ENCODE results near the gene PRRT4. TPM values are rescaled to one million over a fixed set of nuclear protein-coding genes. Genes with fewer than 3 reads are reported as not detected.

PRRT4 gene
- total RNA-seq, 1 experiment from 2014 or later = 0.26 TPM

DNA sequence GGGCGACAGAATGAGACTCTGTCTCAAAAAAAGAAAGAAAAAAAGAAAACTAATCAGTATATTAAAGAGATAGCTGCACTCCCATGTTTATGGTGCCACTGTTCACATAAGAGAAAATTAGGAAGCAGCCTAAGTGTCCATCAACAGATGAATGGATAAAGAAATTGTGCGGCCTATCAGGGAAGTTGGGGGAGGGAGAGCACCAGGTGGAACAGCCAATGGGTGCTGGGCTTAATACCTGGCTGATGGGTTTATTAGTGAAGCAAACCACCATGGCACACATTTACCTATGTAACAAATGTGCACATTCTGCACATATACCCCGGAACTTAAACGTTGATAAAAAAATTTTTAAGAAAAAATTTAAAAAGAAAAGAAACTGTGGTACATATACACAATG is 9.0 kb upstream of the PRRT4 start:
- ChIA-PET POLR2A (ENCODE audit: unreplicated experiment) (no interaction called here), CTCF (no interaction called here)
- BruUV-seq (replicated peaks) = no TSS peak
- no peak for DNase-seq
- Histone ChIP-seq H4K20me1 (ENCODE audit: insufficient read depth) (no peaks in the 10 kb centered on the region), H3K36me3 (ENCODE audit: low read depth) (no peaks in the 10 kb centered on the region), H3K9me3 (ENCODE audit: insufficient read depth, low read depth) (no peaks in the 10 kb centered on the region), H3K27ac (no peak overlapping the region), H3K79me2 (ENCODE audit: low read depth) (no peaks in the 10 kb centered on the region), H3K9me2 (ENCODE audit: insufficient read depth) (no peaks in the 10 kb centered on the region), H3F3A (ENCODE audit: insufficient read depth, low read depth) (no peaks in the 10 kb centered on the region), H2AFZ (no peak overlapping the region), H3K27me3 (ENCODE audit: insufficient read depth, low read depth) (no peaks in the 10 kb centered on the region), H3K4me2 (no peak overlapping the region), H3K4me1 (replicated peaks; ENCODE audit: insufficient read depth) (peaks cover 3% of the 10 kb centered on the region; the same call in 1 of the 2 replicates), H3K4me3 (no peak overlapping the region)
- intact Hi-C loops (cut with micrococcal nuclease; ENCODE audit: unreplicated experiment) = no loop called here
- TF ChIP-seq, protein P1, sequence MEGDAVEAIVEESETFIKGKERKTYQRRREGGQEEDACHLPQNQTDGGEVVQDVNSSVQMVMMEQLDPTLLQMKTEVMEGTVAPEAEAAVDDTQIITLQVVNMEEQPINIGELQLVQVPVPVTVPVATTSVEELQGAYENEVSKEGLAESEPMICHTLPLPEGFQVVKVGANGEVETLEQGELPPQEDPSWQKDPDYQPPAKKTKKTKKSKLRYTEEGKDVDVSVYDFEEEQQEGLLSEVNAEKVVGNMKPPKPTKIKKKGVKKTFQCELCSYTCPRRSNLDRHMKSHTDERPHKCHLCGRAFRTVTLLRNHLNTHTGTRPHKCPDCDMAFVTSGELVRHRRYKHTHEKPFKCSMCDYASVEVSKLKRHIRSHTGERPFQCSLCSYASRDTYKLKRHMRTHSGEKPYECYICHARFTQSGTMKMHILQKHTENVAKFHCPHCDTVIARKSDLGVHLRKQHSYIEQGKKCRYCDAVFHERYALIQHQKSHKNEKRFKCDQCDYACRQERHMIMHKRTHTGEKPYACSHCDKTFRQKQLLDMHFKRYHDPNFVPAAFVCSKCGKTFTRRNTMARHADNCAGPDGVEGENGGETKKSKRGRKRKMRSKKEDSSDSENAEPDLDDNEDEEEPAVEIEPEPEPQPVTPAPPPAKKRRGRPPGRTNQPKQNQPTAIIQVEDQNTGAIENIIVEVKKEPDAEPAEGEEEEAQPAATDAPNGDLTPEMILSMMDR (conservative IDR thresholded peaks at IDR 0.05) = no peak
- no peak for TF ChIP-seq EZH2 (IDR thresholded peaks at IDR 0.05; ENCODE audit: low read depth)

DNA sequence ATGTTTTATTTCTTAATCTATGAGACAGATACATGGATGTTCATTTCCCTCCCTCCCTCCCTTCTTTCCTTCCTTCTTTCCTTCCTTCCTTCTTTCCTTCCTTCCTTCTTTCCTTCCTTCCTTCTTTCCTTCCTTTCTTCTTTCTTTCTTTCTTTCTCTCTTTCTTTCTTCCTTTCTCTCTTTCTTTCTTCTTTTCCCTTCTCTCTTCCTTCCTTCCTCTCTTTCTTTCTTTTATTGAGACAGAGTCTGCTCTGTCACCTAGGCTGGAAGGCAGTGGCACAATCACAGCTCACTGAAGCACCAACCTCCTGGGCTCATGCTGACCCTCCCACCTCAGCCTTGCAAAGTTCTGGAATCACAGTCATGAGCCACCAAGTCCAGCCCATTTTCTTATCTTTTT is 5.5 kb upstream of the PRRT4 start:
- H3K9me3 ChIP-seq (ENCODE audit: insufficient read depth, low read depth) = no peaks in the 10 kb centered on the region
- no peak overlapping the region for H3K27ac ChIP-seq
- intact Hi-C loops (cut with micrococcal nuclease; ENCODE audit: unreplicated experiment) = no loop called here
- H3K4me1 ChIP-seq (replicated peaks; ENCODE audit: insufficient read depth) = peaks cover 4% of the 10 kb centered on the region; the same call in 1 of the 2 replicates
- no peaks in the 10 kb centered on the region for H3K36me3 ChIP-seq (ENCODE audit: low read depth)
- POLR2A ChIA-PET (ENCODE audit: unreplicated experiment) = no interaction called here
- no peak overlapping the region for H3K4me2 ChIP-seq
- H3F3A ChIP-seq (ENCODE audit: insufficient read depth, low read depth) = no peaks in the 10 kb centered on the region
- CTCF ChIA-PET = interaction anchor here (0.7 kb wide), 1 partner anchor 38 kb away, joined by 7 read pairs; no protein-coding TSS in a partner anchor
- no peak overlapping the region for H2AFZ ChIP-seq
- H3K79me2 ChIP-seq (ENCODE audit: low read depth) = no peaks in the 10 kb centered on the region
- no peak overlapping the region for H3K4me3 ChIP-seq
- H4K20me1 ChIP-seq (ENCODE audit: insufficient read depth) = no peaks in the 10 kb centered on the region
- TF ChIP-seq, protein P1 (conservative IDR thresholded peaks at IDR 0.05) = no peak
- no peak for TF ChIP-seq EZH2 (IDR thresholded peaks at IDR 0.05; ENCODE audit: low read depth)
- BruUV-seq (replicated peaks) = no TSS peak
- DNase-seq = no peak
- no peaks in the 10 kb centered on the region for H3K9me2 ChIP-seq (ENCODE audit: insufficient read depth)
- H3K27me3 ChIP-seq (ENCODE audit: insufficient read depth, low read depth) = peaks cover 6% of the 10 kb centered on the region; the same call in 1 of the 2 replicates

DNA sequence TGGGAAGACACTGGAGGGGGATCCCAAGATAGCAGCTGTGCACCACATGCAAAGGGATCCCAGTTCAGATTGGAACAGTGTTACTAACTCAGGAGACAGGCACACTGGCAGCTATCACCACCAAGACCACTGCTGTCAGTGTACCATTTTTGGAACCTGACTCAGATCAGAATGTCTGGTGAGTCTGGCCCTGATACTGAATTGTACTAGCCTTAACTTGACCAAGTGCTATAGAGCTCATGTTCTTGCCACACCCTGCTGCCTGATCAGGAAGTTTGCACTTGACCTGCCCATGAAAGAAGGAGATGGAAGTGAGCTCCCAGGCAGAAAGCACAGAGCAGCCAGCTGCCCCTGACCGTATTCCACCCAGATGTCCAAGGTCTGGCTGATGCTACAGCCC is 4.8 kb upstream of the PRRT4 start:
- Histone ChIP-seq H4K20me1 (ENCODE audit: insufficient read depth) (no peaks in the 10 kb centered on the region), H3K27me3 (ENCODE audit: insufficient read depth, low read depth) (peaks cover 10% of the 10 kb centered on the region; the same call in 1 of the 2 replicates), H3F3A (ENCODE audit: insufficient read depth, low read depth) (no peaks in the 10 kb centered on the region), H3K4me3 (no peak overlapping the region), H3K9me2 (ENCODE audit: insufficient read depth) (no peaks in the 10 kb centered on the region), H3K79me2 (ENCODE audit: low read depth) (no peaks in the 10 kb centered on the region), H2AFZ (no peak overlapping the region), H3K4me1 (replicated peaks; ENCODE audit: insufficient read depth) (peaks cover 8% of the 10 kb centered on the region; the same call in 1 of the 2 replicates), H3K9me3 (ENCODE audit: insufficient read depth, low read depth) (no peaks in the 10 kb centered on the region), H3K36me3 (ENCODE audit: low read depth) (no peaks in the 10 kb centered on the region), H3K27ac (no peak overlapping the region), H3K4me2 (no peak overlapping the region)
- intact Hi-C loops (cut with micrococcal nuclease; ENCODE audit: unreplicated experiment) = no loop called here
- ChIA-PET POLR2A (ENCODE audit: unreplicated experiment) (no interaction called here), CTCF (no interaction called here)
- no TSS peak for BruUV-seq (replicated peaks)
- TF ChIP-seq EZH2 (IDR thresholded peaks at IDR 0.05; ENCODE audit: low read depth) = no peak
- TF ChIP-seq, protein P1 (conservative IDR thresholded peaks at IDR 0.05) = no peak
- DNase-seq = no peak

All from PC-9 (cell line).